Activated CD4-positive, alpha-beta T cell treated with anti-CD3 and anti-CD28 coated beads for 36 hours (primary cell): ENCODE data around the gene TUBGCP6. TPM values are rescaled to one million over a fixed set of nuclear protein-coding genes. Genes with fewer than 3 reads are reported as not detected.

Experiments
- ATAC-seq: fragments of 200-7000 bp; cut with Tn5 transposase; one replicate; pipeline ENCODE4 v1.10.0; 2021; ENCODE audit warnings: mild to moderate bottlenecking, moderate library complexity
- CTCF ChIA-PET: fragments of 350-600 bp; sonication (Branson Sonifier 250); formaldehyde crosslinking; loops from one replicate; lab custom pipeline; 2021; ENCODE audit warnings: antibody characterized with exemption; lab: Charles Lee
- POLR2A ChIA-PET: fragments of 350-600 bp; sonication (Branson Sonifier 250); formaldehyde crosslinking; loops from one replicate; lab custom pipeline; 2021; ENCODE audit warnings: antibody characterized with exemption, inconsistent platforms; lab: Charles Lee
- DNase-seq: peaks from one replicate; pipeline ENCODE4 v3.0.0-alpha.2; 2020
- H3K27ac Mint-ChIP-seq: one replicate; pipeline ENCODE4 v1.8.0; 2021; ENCODE audit warnings: mixed read lengths
- H3K27me3 Mint-ChIP-seq: one replicate; pipeline ENCODE4 v1.8.0; 2021; ENCODE audit warnings: mixed read lengths
- H3K36me3 Mint-ChIP-seq: one replicate; pipeline ENCODE4 v1.8.0; 2021; ENCODE audit warnings: low read depth, mixed read lengths
- H3K4me1 Mint-ChIP-seq: one replicate; pipeline ENCODE4 v1.8.0; 2021; ENCODE audit warnings: mixed read lengths
- H3K4me3 Mint-ChIP-seq: one replicate; pipeline ENCODE4 v1.8.0; 2021; ENCODE audit warnings: mild to moderate bottlenecking, moderate library complexity, mixed read lengths
- H3K9me3 Mint-ChIP-seq: one replicate; pipeline ENCODE4 v1.8.0; 2021; ENCODE audit warnings: low read depth, mixed read lengths
- intact Hi-C, 2 experiments: fragments of 100-400 bp; cut with DNase I in 1 of 2; cut with micrococcal nuclease in 1 of 2; formaldehyde crosslinking; loops; one replicate each; pipeline versions ENCODE4 v1.14.2 to v1.15.1; 2022 to 2024; cut with DNase I, micrococcal nuclease
- total RNA-seq, 2 experiments: library from RNA; stranded (reverse); gene quantifications; one replicate each; pipeline ENCODE4 v1.2.3, GENCODE V29; 2021

The TUBGCP6 gene
- total RNA-seq, 2 experiments from 2014 or later, result 42.2 to 49.2 TPM

DNA sequence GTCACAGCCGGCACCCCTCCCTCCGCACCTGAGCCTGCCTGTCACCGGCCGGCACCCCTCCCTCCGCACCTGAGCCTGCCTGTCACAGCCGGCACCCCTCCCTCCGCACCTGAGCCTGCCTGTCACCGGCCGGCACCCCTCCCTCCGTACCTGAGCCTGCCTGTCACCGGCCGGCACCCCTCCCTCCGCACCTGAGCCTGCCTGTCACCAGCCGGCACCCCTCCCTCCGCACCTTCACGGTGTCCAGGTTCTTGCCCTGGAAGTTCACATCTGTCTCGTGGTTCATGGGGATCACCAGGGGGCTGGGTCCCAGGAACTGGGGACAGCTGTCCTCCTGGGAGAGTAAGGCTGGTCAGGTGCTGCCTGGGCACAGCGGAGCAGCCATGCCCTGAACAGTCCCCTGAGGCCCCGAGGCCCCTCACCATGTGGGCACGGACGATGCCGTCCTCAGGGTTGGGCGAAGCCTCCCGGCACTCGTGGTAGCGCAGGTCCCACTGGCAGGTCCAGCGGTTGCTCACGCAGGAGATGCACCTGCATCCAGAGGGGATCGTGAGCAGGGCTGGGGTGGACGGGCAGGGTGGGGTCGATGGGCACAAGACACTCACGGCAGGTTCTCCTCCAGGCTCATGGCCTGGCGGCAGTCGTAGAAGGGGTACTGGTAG is 40.9 kb upstream of the TUBGCP6 start:
- no peaks in the 10 kb centered on the region for H3K4me1 Mint-ChIP-seq
- H3K9me3 Mint-ChIP-seq, result no peaks in the 10 kb centered on the region
- no peak for ATAC-seq
- ChIA-PET POLR2A (no interaction called here), CTCF (no interaction called here)
- intact Hi-C loops, result no loop called here
- H3K4me3 Mint-ChIP-seq, result no peak overlapping the region
- H3K36me3 Mint-ChIP-seq, result no peaks in the 10 kb centered on the region
- no peak for DNase-seq
- H3K27me3 Mint-ChIP-seq, result no peaks in the 10 kb centered on the region
- no peak overlapping the region for H3K27ac Mint-ChIP-seq

DNA sequence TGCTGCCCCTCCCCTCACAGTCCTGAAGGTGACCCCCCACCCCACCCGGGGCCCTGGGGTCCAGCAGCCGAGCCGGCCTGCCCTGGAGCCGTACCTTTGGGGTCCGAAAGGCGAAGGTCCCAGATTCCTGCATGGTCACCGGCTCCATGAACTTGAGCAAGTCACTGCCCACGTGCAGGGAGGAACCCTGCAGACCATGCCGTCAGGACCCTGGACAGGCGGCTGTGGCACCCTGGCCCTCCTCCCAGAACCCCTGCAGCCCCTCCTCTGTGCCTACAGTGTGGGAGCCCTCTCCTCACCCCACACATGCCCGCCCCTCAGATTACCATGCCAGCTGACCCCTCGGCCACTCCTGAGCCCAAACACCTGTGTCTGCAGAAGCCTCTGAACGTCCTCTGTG is 39.7 kb upstream of the TUBGCP6 start:
- no peaks in the 10 kb centered on the region for H3K9me3 Mint-ChIP-seq
- H3K4me3 Mint-ChIP-seq, result no peak overlapping the region
- H3K36me3 Mint-ChIP-seq, result no peaks in the 10 kb centered on the region
- no peak for ATAC-seq
- H3K4me1 Mint-ChIP-seq, result no peaks in the 10 kb centered on the region
- H3K27me3 Mint-ChIP-seq, result no peaks in the 10 kb centered on the region
- no peak for DNase-seq
- no peak overlapping the region for H3K27ac Mint-ChIP-seq
- ChIA-PET POLR2A (no interaction called here), CTCF (no interaction called here)
- intact Hi-C loops, result no loop called here

DNA sequence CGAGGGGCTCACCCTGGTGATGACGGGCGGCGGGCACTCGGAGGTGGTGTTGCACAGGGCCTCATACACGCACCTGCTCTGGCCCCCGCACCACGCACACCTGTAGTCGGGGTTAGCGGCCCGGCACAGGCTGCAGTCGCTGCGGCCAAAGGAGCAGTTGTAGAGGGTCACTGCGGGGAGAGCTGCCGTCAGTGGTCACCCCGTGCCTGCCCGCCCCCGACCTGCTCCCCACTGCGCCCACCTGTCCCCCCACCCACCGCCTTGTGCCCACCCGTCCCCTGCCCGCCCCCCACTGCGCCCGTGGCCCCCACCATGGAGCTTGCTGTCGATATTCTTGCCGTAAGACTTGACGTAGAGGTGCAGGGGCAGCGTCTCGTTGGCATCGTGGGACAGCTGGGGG is 39.0 kb upstream of the TUBGCP6 start:
- Mint-ChIP-seq H3K4me3 (no peak overlapping the region), H3K9me3 (no peaks in the 10 kb centered on the region), H3K27me3 (no peaks in the 10 kb centered on the region), H3K36me3 (no peaks in the 10 kb centered on the region), H3K27ac (no peak overlapping the region), H3K4me1 (no peaks in the 10 kb centered on the region)
- ChIA-PET CTCF (no interaction called here), POLR2A (no interaction called here)
- ATAC-seq (no peak), DNase-seq (no peak)
- intact Hi-C loops, result no loop called here

DNA sequence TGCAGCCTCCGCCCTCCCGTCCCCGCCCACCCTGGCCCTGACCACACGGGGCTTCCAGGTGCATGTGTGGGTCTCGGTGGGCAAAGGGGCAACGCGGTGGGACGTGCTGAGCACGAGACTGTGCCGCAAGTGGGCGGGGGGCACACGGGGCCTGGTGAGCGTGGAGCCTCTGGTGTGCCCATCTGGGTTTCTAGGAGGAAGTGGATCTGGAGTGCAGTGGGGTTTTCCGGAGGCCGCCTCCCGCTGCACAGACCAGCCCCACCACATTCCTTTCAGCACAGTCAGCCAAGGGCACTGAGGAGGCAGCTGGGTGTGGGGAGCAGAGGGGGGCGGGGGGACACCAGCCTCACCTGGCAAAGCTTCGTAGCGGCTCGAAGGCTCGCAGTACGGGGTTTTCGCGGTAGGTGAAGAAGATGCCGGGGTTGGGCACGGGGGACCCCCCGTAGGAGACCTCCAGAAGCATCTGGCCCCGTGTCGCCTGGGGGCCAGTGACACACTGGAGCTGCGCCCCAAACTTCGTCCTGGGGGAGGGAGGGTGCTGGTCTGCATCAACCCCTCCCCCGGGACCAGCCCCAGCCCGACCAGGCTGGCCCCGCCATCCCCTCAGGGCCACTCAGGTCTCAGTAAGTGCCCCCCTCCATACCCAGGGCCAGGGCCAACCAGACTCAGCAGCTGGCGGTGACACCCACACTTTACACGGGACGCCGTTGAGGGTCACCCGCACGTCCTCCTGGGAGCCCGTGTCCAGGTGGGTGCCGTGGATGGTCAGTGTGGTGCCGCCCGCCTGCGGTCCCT is 37.7 kb upstream of the TUBGCP6 start:
- CTCF ChIA-PET, result no interaction called here
- no peak for ATAC-seq
- intact Hi-C loops, result no loop called here

DNA sequence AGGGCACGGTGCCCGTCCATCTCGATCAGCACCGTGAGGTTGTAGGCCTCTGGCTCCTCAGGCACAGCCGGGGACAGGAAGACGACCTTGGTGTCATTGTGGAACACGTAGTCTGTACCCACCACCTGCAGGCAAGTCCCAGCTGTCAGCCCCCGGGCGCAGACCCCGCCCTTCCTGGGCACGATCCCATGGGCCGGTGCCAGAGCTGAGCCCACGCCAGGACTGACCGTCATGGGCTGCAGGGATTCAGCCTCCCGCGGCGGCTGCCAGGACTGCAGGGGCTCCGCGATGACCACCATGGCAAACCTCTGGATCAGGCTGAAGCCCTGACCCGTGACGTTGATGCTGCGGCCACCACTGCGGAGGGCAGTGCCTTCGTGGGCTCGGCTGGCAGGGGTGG is 37.1 kb upstream of the TUBGCP6 start:
- POLR2A ChIA-PET, result no interaction called here
- Mint-ChIP-seq H3K9me3 (no peaks in the 10 kb centered on the region), H3K27me3 (no peaks in the 10 kb centered on the region), H3K4me1 (no peaks in the 10 kb centered on the region), H3K4me3 (no peak overlapping the region), H3K36me3 (no peaks in the 10 kb centered on the region), H3K27ac (no peak overlapping the region)
- no peak for DNase-seq
- CTCF ChIA-PET, result no interaction called here
- no peak for ATAC-seq
- intact Hi-C loops, result no loop called here

More for the DNA sequence above, 37.7 kb upstream of the TUBGCP6 start:
- Mint-ChIP-seq H3K9me3 (no peaks in the 10 kb centered on the region), H3K4me3 (no peak overlapping the region), H3K27ac (no peak overlapping the region), H3K27me3 (no peaks in the 10 kb centered on the region), H3K4me1 (no peaks in the 10 kb centered on the region), H3K36me3 (no peaks in the 10 kb centered on the region)
- POLR2A ChIA-PET, result no interaction called here
- no peak for DNase-seq

DNA sequence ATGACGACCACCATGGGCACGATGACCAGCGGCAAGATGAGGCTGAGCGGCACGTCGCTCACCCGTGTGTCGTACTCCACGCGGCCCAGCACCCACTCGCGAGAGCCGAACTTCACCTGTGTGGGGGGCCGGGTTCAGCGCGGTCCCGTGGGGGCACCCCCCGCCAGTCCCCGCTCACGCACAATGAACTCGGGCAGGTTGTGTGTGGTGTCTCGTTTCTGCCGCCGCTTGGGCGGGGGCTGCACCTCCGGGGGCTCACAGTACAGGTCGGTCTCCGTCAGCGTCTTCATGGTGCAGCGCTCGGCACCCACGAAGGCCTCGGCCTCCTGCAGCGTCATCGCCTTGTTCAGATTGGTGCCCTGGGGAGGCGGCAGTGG is 36.5 kb upstream of the TUBGCP6 start:
- intact Hi-C loops, result no loop called here
- ChIA-PET CTCF (no interaction called here), POLR2A (no interaction called here)
- ATAC-seq, result no peak
- Mint-ChIP-seq H3K27me3 (no peaks in the 10 kb centered on the region), H3K27ac (no peak overlapping the region), H3K9me3 (no peaks in the 10 kb centered on the region), H3K36me3 (no peaks in the 10 kb centered on the region), H3K4me1 (no peaks in the 10 kb centered on the region), H3K4me3 (no peak overlapping the region)
- no peak for DNase-seq

DNA sequence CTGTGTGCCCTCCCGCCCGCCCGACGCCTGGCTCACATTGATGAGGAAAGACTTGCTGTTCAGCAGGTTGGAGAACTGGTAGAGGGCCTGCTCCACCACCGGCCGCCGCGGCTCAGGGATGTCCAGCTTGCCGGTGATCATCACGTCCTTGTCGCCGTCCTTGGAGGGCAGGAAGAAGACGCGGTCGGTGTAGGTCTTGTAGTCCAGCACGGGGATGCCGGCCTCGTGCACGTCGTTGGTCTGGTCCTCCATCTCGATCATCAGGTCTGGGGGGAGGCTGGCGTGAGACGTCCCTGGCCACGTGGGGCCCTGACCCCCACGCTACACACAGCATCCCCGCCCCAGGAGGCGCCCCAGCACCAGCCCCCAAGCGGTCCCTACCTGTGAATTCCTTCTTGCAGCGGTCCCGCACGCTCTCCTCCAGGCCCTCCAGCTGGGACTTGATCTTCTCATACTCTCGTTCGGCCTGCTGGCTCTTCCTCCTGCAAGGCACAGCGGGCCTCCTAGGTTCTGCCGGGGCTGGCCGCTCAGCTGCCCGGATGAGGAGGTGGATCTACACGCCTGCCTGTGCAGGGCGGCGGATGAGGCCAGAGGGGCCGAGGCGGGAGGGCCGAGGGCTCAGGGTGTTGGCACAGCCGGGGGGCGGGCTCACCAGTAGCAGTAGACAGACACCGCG is 36.0 kb upstream of the TUBGCP6 start:
- no peaks in the 10 kb centered on the region for H3K27me3 Mint-ChIP-seq
- no peak overlapping the region for H3K4me3 Mint-ChIP-seq
- no peaks in the 10 kb centered on the region for H3K9me3 Mint-ChIP-seq
- POLR2A ChIA-PET, result no interaction called here
- intact Hi-C loops, result no loop called here
- H3K27ac Mint-ChIP-seq, result no peak overlapping the region
- ATAC-seq (no peak), DNase-seq (no peak)
- no peaks in the 10 kb centered on the region for H3K36me3 Mint-ChIP-seq
- no peaks in the 10 kb centered on the region for H3K4me1 Mint-ChIP-seq
- CTCF ChIA-PET, result no interaction called here

DNA sequence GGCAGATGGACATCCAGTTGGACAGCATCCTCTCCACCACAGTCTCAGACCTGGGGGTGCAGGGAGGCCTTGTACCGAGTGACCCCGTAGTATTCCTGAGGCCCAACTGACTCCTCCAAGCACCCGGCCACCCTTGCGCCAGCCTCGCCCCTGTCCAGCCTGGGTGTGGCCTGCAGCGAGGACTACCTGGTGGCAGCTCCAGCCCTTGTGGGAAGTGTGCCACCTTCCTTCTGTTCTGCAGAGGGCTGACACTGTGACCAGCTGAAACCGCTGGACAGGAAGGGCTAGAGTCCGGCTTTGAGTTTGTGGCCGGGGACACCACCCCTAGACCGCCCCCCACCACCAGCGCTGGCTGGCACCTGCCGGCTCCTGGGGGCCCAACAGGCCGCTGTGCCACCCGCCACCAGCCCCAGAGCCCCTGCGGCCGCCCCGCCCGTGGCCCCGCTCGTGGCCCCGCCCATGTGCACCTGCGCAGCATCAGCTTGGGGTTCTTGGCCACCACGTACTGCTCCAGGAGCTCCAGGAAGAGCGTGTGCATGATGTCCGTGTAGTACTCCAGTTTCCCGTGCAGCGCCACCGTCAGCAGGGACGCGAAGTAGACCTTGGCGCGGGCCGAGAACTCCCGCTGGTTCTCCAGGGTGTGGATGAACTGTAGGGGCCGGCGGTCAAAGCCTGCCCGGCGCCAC is 35.3 kb upstream of the TUBGCP6 start:
- Mint-ChIP-seq H3K36me3 (no peaks in the 10 kb centered on the region), H3K27ac (no peak overlapping the region), H3K27me3 (no peaks in the 10 kb centered on the region), H3K4me1 (no peaks in the 10 kb centered on the region), H3K4me3 (no peak overlapping the region), H3K9me3 (no peaks in the 10 kb centered on the region)
- intact Hi-C loops, result no loop called here
- DNase-seq (no peak), ATAC-seq (no peak)
- ChIA-PET CTCF (no interaction called here), POLR2A (no interaction called here)

DNA sequence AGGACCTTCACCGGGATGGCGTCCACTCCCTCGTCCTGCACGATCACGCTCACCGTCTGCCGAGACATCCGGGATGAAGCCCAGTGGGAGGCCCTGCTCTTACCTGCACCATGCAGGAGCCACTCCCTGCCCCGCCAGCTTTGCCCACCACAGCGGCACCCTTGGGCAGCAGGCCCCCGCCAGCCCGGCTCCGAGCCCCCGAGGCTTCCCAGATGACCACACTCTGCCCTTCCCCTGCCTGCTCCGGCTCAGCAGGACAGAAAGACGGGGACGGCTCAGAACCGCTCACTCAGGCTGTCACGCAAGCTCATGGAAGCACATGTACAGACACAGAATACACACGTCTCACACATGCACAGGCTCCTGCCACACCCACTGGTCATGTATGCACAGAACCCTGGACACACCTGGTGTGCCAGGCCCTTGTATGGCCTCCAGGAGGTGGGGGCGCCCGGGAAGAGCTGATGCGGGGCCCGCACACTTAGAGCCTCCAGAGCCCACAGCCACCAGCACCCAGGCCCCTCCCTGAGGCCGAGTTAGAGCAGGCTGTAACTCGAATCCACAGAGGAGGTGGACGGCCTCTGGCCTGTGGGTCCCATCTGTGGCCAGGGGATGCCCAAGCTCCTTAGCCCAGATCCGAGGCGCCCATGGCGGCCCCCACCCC is 34.3 kb upstream of the TUBGCP6 start:
- no peak overlapping the region for H3K27ac Mint-ChIP-seq
- no peaks in the 10 kb centered on the region for H3K27me3 Mint-ChIP-seq
- H3K4me1 Mint-ChIP-seq, result no peaks in the 10 kb centered on the region
- no peaks in the 10 kb centered on the region for H3K36me3 Mint-ChIP-seq
- intact Hi-C loops, result loop anchor here in 1 of 2 experiments (5.0 kb wide), 1 partner anchor 48 kb away; the partner anchor contains the start of gene DENND6B
- ChIA-PET POLR2A (no interaction called here), CTCF (interaction anchor here (0.6 to 0.9 kb wide), 3 partner anchors 20 to 44 kb away, joined by 3 read pairs; no protein-coding TSS in a partner anchor)
- ATAC-seq (no peak), DNase-seq (no peak)
- H3K9me3 Mint-ChIP-seq, result no peaks in the 10 kb centered on the region
- H3K4me3 Mint-ChIP-seq, result no peak overlapping the region

DNA sequence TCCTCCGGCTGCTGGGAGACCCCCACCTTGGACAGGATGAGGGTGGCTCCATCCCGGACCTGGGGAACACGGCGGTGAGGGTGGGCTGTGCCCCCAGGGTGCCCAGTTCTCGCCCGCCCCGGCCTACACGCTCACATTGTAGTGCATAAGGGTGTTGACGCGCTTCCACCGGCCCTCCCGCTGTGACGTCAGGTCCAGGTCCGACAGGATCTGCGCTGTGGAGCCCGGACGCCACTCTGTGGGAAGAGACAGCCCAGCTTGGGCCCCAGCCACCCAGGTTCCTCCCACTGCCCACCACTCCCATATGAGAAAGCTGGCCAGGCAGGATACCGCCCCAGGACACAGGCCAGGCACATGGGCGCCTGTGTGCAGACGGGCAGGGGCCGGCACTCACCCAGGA is 33.6 kb upstream of the TUBGCP6 start:
- no peaks in the 10 kb centered on the region for H3K4me1 Mint-ChIP-seq
- H3K27me3 Mint-ChIP-seq, result peaks cover 2% of the 10 kb centered on the region
- no peaks in the 10 kb centered on the region for H3K9me3 Mint-ChIP-seq
- intact Hi-C loops, result loop anchor here in 1 of 2 experiments (5.0 kb wide), 1 partner anchor 49 kb away; the partner anchor contains the start of gene DENND6B
- ATAC-seq, result no peak
- ChIA-PET POLR2A (no interaction called here), CTCF (interaction anchor here (0.6 to 0.9 kb wide), 2 partner anchors 21 to 38 kb away, joined by 3 read pairs; no protein-coding TSS in a partner anchor)
- no peak overlapping the region for H3K4me3 Mint-ChIP-seq
- H3K27ac Mint-ChIP-seq, result no peak overlapping the region
- no peak for DNase-seq
- H3K36me3 Mint-ChIP-seq, result no peaks in the 10 kb centered on the region

DNA sequence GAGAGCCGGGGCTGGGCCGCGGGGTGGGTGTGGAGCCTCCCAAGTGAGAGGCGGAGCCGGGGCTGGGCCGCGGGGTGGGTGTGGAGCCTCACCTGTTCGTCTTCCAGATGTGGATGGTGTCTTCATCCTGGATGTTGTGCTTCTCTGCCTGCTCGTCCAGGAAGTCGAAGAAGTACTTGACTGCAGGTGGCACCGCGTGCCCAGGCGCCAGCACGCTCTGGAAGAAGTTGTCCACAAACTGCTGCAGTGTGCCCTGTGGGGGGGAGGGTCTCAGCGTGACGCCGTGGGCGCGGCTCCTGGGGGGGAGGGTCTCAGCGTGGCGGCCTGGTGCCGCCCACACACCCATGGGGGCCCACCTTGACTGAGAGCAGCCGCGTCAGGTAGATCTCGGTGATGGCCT is 32.9 kb upstream of the TUBGCP6 start:
- no peak overlapping the region for H3K27ac Mint-ChIP-seq
- CTCF ChIA-PET, result no interaction called here

More for the DNA sequence above, 32.9 kb upstream of the TUBGCP6 start:
- Mint-ChIP-seq H3K36me3 (no peaks in the 10 kb centered on the region), H3K4me1 (no peaks in the 10 kb centered on the region), H3K27me3 (peaks cover 2% of the 10 kb centered on the region), H3K9me3 (no peaks in the 10 kb centered on the region), H3K4me3 (no peak overlapping the region)
- DNase-seq (no peak), ATAC-seq (no peak)
- POLR2A ChIA-PET, result no interaction called here
- intact Hi-C loops, result loop anchor here in 1 of 2 experiments (5.0 kb wide), 1 partner anchor 50 kb away; the partner anchor contains the start of gene DENND6B
